Measurements from ENCODE around the gene GTPBP10.

Gene GTPBP10

DNA sequence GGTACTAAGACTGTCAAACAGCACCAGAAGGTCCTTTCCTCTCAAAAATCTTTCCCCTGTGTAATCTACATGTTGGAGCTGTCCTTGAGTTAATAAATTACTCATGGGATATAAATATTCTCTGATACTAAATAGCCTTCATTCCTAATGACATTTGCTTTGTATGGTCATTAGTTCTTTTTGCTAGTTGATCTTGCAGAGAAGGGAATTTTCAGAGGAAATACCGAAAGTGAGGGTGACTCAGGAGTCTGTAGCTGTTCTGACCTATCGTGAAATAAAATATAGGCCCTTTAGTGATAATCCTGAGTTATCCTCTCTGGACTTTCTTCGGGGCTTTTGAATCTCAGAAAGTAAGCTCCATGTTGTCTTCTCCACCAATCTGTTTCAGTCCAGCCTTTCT is 37.3 kb downstream of the GTPBP10 start:
- DNase-seq, result no peak

DNA sequence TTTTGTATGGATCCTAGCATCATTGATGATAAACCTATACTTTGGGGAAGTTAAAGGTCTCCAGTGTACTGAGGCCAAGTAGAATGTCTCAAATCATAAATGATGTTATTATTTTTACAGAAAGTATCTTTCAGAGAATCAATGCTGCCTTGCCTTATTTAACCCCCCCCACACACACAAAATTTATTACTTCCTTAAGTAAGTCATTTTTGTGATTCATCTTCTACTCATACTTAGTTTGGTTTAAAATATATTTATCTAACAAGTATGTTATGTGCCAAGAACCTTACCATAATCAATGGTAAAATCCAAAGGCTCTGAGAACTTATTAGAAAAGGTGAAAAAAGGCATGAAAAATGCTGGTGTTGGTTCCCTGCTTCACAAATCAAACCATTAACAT is 37.9 kb downstream of the GTPBP10 start:
- no peak for DNase-seq

DNA sequence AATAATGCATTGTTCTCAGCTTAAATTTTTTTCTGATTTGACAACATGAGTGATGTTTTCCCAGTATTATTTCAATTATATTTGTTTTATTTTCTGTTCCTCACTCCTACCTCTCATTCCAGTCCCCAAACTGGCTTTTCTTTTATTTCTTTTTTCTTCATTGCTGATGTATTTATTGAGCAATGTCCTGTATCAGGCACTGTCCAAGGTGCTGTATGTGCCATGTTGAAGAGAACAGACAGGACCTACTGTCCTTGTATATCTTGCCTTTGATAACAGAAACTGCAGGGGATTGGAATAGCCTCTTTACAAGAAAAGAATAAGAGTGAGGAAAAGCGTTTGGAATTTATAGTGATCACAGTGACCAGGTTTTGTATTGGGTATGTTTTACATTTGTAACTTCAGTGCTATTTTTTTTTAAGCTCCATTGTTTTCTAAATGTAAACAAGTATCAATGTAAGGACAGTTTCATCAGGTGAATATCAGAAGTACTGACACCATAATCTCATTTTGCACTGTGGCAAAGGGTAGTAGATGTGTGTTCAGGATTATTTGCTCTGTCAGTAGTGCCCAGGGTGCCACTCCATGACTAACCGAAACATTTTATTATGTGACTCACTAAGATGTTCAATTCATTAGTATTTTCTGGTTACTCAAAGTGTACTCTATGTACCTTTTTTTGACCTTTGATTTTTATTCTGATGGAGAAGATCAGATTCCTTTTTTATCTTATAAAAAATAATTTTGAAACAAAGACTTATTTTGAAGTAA is 41.1 kb downstream of the GTPBP10 start:
- no peak for DNase-seq

DNA sequence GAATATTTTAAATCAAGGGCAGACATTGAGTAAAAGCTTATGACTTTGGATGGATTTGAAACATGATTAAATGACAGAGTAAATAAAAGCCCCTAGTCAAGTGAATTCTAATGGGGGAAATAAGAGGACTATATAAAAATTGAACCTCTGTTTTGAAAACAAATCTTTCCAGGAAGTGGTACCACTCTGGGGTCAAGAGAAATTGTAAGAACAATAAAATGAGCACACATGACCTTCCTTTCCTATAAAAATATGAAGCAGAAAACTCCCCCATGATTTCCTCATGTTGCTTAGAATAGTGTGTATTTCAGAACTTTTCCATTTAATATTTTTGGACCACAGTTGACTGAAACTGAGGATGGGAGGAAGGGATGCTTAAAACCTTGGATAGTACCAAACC is 44.4 kb downstream of the GTPBP10 start:
- no peak for DNase-seq

DNA sequence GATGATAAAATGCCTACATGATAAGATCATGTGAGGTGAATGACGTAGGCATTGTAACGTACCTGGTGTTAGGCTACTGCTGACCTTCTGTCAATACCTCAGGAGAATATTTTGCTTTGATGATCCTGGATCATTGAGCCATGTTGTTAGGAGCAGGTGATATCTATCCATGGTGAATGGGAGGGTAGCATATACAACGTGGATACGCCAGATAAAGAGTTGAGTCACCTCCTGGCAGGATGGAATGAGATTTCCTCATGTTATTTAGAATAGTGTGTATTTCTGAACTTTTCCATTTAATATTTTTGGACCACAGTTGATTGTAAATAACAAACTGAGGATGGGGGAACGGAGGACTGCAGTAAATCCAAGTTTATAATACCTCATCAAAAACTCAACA is 45.0 kb downstream of the GTPBP10 start:
- no peak for DNase-seq

DNA sequence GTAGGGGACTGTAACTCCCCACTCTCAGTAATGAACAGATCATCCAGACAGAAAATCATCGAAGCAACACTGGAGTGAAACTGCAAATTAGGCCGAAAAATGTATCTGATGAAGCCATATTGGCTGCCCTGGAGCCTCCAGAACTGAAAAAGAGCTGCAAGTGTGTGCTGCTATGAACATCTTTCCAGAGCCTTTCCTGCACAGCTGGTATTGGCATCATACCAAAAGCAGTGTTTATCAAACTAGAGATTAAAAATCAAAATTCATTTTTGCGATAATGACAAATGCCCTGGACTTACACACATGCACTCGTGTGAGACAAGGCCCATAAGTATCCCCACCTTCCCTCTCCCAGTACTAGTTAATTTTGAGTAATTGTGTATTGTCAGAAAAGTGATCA is 49.9 kb downstream of the GTPBP10 start:
- no peak for DNase-seq

DNA sequence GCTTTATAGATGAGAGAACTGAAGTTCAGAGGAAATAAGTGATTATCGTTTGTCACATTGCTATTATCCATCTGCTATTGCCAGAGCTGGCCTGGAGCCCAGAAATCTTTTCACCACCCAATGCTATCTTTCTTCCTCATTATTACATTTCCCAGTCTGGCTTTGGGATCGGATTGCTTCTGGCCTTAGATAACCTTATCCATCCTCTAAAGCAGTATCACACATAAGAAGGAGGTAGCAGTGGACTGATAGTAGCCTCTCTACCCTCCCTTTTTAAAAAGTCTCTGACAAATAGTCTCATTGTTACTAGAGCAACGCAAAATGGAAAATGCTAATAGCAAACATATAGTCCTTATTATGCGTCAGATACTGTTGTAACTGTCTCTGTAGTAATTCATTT is 55.5 kb downstream of the GTPBP10 start:
- no peak for DNase-seq

DNA sequence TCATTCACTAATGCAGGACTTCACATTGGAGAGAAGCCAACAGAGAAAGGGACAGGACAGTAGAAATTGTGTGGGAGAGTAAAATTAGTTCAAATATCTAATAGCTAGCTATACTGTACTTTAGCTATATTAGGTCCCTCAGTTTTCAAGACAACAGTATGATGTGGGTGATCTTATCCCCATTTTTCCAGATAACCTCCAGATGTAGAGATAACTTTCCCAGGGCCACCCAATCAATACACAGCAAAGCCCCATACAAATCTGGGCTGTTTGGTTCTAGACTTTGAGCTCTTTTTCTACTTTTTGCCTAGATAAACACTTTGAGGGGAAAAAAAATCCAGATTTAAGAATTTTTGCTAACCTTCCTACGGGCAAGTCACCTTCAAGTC is 56.3 kb downstream of the GTPBP10 start:
- DNase-seq, result no peak

DNA sequence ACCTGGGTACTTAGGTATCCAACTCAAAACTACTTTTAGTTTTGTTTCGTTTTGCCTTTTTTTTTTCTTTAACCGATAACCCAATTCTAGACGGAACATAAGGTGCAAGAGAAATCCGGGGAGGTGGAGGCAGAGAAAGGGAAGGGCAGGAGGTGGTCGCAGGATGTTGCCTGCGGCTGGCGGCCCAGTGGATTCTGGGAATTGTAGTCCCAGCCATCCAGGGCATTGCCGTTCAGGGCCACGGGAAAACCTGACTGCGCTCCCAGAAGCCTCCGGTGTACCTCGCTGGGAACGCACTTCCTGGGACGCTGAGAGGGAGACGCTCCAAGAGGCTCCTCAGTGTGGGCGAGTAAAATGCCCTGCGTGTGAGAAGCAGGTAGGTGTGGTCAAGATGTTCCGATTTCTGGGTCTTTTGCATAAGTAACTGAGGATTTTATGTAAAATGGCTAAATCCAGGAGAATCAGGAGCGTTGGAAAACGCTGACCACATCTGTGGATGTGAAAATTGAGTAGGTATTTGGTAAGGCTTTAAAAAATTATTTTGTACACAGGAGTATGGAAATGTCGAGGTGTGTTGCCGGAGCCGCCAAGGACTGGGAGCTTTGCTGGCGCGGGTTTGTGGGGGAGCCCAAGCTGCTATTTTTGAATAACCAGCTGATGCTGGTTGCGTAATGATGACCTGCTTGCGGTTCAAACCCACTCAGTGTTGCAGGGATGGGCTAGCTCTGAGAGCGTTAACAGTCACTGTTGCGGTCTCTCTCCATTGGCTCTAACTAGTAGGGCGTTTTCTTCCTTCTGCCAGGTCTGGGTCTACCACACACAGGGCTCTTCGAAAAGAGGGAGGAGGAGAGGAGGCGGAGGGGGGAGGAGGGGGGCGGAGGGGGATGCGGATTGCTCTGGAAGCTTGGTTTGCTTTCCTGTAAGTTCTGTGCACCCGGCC is 56.9 kb downstream of the GTPBP10 start, which contains the start of gene CLDN12:
CLDN12 (plus strand) TSS at position 288 of the 940 bp plus-strand sequence. CDS start 9,216 bp downstream, outside the sequence.
- DNase-seq, result peak; percentile 83

DNA sequence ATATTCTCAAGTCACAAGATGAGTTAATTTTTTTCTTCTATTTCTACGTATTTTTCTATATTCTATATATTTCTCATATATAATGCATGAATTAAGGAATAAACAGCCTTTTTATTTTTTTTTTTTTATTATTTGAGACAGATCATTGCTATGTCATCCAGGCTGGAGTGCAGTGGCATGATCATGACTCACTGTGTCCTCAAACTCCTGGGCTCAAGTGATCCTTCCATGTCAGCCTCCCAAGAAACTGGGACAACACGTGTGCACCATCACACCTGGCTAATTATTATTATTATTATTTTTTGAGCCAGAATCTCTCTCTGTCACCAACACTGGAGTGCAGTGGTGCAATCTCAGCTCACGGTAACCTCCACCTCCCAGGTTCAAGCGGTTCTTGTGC is 58.3 kb downstream of the GTPBP10 start:
- DNase-seq, result no peak

DNA sequence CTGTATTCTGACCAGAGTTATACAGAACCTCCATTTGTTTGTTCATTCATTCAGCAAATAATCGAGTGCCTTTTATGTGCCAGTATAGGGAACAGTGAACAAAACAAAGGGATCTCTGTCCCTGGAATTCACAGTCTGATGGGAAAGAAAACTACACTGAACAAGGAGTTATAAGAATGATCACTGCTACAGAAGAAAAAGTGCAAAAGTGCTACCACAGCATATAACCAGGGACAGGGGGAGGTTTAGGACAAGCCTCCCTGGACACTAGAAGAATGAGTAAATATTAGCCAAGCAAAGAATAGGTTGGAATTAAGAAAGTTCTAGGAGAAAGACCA is 60.9 kb downstream of the GTPBP10 start:
- no peak for DNase-seq

DNA sequence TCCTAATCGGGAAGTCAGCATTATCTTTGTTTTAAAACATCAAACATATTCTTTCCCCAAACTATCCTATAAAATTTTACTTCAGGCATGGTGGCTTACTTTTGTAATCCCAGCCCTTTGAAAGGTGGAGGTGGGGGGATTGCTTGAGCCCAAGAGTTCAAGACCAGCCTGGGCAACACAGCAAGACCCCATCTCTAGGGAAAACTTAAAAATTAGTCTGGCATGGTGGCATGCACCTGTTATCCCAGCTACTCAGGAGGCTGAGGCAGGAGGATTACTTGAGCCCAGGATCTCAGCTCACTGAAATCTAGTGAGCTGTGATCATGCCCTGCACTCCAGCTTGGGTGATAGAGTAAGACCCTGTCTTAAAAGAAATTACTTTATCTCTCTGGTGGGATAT is 61.6 kb downstream of the GTPBP10 start:
- DNase-seq, result no peak

DNA sequence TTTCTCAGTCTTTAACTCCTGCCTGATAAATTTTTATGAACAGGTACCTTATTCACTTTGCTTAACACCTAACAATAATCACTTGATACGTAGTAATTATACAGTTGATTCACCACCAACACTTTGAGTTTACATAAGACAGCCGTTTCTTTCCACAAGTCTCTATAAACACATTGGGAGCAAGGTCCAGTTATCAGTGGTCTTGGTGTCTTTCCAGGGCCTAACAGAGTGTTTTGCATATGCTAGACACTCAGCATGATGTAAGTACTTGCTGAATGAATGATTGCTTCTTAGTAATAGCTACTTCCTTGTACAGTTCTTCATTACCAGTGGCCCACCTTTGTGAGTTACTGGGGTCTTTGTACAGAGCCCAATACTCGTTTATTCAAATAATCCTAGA is 63.2 kb downstream of the GTPBP10 start:
- no peak for DNase-seq

DNA sequence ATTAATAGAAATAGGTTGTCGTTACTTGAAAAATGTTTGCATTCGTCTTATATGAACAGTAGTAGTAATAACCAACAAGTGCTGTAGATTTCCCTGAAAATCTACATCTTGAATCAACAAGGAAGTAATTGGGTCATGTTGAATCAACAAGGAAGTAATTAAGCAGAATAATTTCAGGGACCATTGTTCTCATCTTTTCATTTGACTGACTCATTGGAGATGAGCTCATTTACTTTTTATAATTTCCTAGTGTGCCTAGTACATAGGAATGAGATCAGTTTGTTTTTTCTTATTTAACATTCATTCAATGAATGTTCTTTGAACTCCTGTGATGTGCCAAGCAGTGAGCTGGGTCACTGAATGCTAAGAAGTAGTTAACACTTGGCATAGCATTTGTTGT is 65.0 kb downstream of the GTPBP10 start:
- no peak for DNase-seq

DNA sequence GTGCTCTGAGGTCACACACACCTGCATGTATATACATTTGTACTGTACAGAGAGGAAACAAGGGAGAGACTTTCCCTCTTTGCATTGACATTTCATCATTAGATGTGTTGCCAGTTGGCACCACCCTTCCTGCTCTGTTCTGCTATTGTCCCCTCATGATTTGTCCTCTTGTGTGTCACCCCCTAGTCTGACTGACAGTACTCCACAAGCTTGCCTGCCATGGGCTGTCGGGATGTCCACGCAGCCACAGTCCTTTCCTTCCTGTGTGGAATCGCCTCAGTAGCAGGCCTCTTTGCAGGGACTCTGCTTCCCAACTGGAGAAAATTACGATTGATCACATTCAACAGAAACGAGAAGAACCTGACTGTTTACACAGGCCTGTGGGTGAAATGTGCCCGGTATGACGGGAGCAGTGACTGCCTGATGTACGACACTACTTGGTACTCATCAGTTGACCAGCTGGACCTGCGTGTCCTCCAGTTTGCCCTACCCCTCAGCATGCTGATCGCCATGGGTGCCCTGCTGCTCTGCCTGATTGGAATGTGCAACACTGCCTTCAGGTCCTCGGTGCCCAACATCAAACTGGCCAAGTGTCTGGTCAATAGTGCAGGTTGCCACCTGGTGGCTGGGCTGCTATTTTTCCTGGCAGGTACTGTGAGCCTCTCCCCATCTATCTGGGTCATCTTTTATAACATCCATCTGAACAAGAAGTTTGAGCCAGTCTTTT is 66.1 kb downstream of the GTPBP10 start:
- DNase-seq, result peak; percentile 33

DNA sequence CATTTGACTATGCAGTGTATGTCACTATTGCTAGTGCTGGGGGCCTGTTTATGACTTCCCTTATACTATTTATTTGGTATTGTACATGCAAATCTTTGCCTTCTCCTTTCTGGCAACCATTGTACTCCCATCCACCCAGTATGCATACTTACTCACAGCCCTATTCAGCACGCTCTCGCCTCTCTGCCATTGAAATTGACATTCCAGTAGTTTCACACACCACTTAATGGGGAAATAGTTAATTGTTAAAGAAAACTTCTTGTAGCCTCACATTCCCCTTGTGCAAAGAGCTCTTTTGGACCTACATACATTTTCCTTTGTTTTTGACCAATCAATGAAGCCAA is 66.6 kb downstream of the GTPBP10 start:
- DNase-seq, result no peak

DNA sequence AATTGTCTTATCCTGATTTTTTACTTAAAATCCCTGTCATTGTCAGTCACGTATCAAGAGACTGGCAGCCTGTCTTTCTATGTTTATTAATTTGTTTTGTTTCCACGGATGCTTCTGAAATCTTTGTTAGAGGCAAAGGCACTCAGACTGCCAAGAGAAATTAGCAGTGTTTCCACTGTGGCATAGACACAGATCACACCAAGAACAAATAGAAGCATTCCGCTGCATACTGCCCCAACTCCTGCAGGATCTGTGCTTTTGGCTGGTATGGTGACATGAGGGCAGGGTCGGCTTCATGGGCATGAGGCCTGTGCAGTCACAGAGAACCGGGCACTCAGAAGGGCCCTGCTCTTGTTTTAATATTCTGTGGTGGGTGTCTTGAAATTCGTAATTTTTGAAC is 75.1 kb downstream of the GTPBP10 start:
- DNase-seq, result no peak

DNA sequence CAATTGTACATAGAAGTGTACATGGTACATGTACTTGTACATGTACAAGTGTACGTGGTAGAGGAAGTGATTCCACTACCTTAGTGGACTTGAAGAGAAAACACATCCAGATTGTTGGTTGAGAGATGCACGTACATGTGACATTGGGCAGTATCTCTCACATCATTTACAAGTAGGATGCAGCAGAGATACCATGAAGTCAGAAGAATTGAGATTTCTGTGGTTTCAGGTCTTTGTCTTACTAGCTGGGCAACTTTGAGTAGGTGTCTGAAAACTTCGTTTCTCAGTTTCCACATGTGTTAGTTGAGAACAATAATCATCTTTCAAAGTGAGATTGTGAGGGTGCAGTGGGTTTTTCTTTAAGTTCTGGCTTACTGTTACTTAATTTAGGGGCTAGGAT is 78.2 kb downstream of the GTPBP10 start:
- DNase-seq, result no peak

DNA sequence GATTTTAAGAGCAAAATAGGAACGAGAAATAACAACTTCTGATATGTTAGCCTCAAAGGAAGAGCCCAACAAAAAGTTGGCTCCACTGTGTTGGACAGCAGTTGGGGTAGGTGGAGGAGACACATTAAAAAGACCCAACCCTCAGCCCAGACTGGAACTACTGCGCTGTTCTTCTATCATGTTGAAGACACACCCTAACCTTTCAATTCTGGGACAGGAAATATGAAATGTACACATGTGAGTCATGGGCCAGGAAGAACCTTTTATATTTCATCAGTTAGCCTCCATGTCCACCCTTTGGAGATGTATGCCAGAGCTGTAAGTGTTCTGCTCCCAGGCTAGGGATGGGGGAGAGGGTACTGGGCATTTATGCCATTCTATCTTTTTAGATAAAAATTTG is 78.9 kb downstream of the GTPBP10 start:
- no peak for DNase-seq

DNA sequence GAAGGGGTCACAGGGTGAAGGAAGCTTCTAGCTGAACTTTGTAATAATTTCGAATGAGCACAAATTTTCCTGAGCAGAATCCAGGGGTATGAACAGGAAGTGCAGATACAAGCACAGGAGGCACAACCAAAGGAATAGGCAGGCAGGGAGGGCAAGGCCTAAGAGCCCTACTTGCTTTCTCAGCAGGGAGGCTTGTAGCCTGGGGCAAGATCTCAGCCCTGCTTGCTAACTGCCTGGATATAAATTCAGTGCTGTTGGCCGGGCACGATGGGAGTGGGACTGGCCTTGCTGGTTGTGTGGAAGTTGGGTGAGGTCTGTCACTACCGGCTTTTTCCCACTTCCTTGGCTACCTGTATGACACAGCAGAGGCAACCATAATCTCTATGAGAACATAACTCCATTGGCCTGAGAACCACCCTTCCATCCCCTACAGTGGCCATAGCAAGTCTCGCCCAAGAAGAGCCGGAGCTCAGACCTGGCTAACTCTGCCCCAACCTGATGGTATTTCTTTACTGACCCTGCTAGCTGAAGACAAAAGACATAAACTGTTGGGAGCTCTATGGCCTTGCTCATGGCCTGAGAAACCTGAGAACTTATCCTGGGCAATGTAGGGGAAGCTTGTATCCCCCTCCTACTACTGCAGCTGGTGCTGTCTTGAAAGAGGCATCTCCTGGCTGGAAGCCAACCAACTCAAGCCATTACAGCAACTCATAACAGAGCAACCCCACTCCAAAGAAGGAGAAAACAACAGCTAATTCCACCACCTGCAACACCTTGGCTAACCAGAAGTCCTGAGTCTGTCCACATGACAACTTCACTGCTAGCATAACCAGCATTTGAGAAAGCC is 84.3 kb downstream of the GTPBP10 start:
- DNase-seq, result no peak

DNA sequence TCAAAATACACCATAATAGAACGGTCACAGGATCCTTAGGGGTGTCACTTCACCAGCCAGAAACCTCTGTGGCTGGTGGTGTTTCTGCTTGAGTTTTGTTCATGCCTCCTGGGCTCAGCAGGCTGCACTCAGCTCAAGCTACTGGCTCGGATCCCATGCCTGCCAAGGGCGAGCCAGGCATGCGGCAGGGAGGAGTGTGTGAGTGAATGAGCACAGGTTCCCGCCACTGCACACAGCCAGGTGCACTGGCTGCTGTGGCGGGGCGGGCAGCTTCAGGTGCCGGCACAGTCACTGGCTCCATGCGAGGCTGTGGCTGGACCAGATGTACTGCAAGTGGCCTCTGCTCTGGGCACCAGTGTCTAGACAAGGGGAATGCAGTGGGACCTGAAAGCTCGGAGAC is 86.2 kb downstream of the GTPBP10 start:
- no peak for DNase-seq

DNA sequence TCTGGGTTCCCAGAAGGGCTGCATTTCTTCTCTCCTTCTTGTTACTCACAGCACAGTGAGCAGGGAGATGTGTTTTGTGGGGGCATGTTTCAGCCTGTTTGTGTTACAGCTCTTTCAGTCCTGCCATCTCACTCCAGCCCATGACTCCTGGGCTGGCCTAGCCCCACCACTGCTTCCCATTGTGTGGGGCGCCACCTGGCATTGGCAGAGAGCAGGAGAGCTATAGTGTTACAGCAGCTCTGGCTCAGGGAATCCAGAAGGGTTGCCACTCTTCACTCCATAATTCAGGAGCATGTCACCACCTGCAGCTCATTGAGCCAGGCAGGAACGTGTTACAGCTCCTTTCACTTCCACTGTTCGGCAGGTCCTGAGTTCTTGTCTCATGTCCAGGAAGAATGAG is 86.7 kb downstream of the GTPBP10 start:
- DNase-seq, result no peak
